C4-2B (cell line): ENCODE results near the gene MOB3A.

Source experiments
- ZFX ChIP-seq: fragments of 450-650 bp; IDR thresholded peaks from 2 replicates; pipeline ENCODE4 v1.6.1; 2017
- TF ChIP-seq, protein P1 (sequence below): fragments of 450-650 bp; conservative IDR thresholded peaks from 2 replicates; pipeline ENCODE4 v1.5.1; 2017; ENCODE audit warnings: mild to moderate bottlenecking

DNA sequence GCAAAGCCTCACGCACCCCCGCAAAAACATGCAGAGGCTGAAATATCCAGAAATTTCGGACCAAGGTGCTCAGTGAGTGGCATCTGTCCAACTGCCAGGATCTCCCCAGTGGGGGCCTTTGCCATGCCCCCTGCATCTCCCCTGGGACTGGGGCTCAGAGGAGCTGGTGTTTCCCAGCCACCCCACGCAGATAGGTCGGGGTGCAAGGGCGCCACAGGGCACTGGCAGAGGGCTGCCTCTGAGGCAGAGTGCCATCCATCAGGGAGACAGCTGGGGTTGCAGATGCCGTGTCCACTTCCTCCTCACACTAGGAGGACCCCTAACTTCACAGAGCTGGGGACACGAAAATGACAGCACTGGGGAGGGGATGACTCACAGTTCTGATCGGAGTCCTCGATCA is 26.9 kb upstream of the MOB3A start:
- TF ChIP-seq, protein P1, sequence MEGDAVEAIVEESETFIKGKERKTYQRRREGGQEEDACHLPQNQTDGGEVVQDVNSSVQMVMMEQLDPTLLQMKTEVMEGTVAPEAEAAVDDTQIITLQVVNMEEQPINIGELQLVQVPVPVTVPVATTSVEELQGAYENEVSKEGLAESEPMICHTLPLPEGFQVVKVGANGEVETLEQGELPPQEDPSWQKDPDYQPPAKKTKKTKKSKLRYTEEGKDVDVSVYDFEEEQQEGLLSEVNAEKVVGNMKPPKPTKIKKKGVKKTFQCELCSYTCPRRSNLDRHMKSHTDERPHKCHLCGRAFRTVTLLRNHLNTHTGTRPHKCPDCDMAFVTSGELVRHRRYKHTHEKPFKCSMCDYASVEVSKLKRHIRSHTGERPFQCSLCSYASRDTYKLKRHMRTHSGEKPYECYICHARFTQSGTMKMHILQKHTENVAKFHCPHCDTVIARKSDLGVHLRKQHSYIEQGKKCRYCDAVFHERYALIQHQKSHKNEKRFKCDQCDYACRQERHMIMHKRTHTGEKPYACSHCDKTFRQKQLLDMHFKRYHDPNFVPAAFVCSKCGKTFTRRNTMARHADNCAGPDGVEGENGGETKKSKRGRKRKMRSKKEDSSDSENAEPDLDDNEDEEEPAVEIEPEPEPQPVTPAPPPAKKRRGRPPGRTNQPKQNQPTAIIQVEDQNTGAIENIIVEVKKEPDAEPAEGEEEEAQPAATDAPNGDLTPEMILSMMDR, result no peak
- TF ChIP-seq ZFX, result no peak
